ENCODE results near the gene RASSF4.

The RASSF4 gene

DNA sequence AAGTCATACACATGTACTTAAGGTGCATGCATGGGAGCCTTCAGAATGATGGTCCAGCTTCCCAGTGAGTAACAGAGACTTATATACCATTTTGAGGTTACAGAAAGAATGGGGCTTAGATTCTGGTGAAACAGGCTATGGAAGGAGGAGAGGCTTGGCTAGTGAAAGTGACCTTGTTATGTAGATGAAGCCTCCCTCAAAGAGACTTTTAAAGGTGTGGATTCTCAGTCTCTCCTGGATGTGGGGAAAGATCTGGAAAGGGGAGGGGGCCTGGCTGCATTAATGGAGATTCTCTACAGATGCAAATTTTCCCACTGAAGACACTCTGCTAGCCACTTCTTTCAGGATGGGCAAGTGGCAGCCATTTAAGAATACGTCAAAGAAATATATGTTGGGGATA is 5.5 kb downstream of the RASSF4 start:
- no peak for DNase-seq

DNA sequence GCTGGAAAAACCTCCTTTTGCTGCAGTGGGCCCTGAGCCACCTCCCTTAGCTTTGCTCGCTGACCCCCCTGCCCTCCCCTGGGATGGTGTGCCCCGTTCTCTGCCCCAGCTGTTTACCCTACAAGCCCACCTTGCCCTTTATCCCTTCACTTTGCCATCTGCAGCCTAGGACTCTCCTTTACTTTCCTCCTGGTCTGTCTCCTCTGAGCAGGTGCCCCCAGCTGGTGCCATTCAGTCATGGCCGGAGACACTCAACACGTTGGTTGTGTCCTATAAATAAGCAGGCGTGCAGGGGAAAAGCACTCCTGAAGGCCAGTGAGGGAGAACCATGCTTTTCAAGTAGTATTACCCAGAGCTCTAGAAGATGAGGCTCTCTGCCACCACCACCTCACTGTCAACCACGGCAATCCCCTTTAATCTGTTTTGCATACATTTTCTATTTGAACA is 6.1 kb downstream of the RASSF4 start:
- DNase-seq, result no peak

DNA sequence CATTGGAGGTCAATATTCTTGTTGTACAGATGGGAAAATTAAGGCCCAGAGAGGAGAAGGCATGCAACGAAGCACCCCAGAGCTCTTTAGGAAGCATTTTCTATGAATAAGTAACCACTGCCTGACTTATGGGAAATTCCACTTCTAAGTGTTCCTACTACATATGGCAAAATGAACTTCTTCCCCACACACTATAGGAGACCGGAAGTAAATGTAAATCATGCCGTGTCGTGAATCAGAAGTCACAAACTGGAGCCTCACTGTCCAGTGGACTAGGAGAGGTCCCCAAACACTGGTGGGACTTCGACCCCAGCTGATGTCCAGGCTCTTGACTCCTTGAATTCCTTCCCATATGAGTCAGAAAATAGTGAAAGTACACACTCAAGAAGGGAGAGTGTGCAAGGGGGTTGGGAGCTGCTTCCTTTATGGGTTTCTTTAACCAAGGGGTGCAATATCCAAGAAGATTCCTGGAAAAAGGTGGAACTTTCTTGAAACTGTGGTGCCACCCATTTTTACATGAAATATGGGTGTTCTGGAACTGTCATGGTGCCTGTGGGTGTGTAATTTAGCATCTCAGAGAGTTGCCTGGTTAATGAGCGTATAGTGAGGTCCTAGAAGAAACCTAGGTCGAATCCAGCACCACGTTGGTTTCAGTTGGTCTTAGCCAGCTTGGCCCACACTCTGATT is 6.7 kb downstream of the RASSF4 start:
- no peak for DNase-seq

DNA sequence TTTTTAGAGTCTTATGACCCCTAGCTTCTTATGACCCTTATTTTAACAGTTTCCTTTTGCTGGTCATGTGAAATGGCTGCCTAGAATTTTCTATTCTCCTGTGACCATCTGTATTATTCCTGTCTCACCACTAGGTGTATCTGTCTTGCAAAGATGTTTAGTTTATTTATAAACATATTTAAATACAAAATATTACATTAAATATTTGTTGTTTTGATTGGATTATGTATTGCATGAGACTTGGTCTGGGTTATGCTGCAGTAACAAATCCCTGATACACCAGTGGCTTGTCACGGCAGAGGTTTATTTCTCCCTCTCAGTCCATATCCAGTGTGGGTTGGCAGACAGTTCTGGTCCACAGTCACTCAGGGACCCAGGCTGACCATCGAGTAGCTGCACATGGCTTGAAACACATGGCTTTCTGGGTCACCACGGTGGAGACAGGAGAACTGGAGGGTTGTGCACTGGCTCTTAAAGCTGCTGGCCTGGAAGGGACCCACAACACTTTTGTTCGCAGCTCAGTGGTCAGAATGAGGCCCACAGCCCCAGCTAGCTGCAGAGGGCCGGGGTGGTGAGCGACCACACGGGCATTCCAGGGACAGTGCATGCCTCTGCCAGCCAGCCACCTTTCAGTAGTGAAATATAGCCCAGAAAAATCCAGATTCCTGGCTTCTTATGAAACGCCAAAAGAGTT is 7.4 kb downstream of the RASSF4 start:
- no peak for DNase-seq

DNA sequence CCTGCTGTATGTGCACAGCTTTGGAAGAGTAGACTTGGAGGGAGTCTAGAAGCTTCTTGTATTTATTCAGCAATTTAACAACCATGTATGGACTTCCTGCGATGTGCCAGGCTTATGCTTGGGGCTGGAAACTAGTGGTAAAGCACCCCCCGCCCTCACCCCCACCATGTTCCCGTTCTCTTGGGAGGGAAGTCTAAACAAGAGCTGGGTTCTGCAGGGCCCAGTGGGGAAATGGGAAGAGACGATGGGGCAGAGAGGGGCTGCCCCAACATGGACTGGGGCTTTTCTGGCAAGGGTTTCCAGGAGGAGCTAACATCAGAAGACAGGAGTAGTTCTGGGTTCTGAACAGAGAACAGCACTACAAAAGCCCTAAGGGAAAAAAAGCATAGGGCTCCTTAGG is 8.0 kb downstream of the RASSF4 start:
- DNase-seq, result no peak

DNA sequence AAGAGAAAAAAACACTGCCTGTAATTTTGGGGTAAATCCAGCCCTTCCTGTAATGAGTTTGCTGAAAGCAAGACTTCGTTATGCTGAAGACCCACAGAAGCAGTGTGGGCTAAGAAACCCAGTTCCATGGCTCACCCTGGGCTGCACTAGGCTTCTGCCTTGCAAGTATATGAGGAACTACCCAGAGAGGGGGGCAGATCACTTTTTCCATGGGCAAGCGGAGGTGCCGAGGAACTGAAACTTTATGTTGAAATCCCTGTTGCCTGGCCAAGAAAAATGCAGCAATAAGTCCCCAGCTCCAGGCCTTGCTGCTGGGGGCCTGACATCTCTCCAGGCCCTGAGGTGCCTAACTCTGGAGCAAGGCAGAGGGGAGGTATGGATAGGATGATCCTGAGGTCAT is 8.5 kb downstream of the RASSF4 start:
- DNase-seq, result no peak

DNA sequence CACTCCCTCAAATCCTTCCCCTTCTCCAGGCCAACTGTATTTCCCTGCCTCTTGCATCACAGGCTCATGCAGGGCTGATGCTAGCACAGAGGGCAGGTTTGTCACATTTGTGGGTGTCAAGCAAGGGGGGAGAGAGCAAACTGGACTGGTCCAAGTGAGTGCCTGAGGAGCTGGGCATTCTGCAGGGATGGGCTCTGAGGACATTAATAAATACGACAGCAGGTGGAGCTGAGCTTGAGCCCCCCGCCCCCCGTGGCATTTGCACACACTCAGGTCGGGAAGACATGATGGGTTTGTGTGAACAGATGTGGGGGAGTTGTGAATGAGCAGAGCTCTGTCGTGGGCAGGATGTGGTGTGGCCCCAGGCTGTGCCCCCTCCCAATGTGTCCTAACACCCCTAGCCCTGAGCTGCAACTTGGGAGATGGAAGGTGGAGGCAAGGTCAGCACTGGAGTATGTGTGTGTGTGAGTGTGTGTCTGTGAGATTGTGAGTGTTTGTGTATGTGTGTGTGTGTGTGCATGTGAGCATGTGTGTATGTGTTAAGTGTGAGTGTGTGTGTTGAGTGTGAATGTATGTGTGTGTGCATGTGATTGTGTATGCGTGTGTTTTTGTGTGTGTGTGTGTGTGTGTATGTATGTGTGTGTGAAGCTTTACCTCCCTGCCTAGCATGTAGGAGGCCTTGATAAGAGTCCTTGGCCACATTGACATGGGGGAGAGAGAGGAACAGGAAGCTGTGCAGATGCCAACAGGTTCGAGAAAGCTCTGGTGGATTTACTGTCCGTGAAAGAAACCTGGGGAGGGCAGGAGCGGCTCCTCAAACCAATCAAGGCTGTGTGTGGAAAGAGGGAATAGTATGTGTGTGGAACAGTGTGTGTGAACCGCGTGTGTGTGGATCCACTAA is 9.1 kb downstream of the RASSF4 start:
- no peak for DNase-seq

DNA sequence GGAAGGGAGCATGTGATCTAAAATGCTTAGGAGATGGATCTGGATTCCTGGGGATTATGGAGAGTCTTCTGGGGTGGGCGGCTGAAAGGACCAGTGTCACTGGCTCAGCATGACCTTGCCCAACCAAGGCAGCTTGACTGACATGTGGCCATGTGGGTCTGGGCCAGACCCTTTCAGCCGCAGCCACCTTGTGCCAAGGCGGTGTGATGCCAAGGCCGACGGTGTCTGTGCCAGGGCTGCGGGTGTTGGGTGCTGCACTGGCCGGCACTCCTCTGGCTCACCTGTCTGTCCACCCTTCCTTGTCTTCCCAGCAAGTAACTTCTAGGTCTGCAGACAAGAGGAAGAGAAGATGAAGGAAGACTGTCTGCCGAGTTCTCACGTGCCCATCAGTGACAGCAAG is 10.3 kb downstream of the RASSF4 start:
- DNase-seq, result no peak

DNA sequence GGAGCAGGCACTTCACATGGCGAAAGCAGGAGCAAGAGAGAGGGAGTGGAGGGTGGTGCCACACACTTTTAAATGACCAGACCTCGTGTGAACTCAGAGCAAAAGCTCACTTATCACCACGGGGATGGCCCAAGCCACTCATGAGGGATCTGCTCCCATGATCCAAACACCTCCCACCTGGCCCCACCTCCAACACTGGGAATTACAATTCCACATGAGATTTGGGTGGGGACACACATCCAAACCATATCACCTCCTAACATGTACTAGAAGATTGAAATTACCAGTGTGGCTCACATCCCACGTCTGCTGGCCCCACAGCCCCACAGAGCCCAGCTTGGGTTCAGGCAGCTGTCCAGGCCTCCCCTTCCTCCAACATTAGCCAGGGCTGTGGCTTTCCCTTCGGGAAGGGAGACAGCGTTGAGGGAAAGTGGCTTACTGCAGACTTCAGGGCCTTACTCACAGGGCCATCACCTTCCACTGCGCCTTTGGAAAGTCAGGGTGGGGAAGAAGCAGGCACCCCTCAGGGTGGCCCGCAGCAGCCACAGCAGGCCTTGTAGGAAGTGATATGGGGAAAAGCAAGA is 11.3 kb downstream of the RASSF4 start:
- no peak for DNase-seq

DNA sequence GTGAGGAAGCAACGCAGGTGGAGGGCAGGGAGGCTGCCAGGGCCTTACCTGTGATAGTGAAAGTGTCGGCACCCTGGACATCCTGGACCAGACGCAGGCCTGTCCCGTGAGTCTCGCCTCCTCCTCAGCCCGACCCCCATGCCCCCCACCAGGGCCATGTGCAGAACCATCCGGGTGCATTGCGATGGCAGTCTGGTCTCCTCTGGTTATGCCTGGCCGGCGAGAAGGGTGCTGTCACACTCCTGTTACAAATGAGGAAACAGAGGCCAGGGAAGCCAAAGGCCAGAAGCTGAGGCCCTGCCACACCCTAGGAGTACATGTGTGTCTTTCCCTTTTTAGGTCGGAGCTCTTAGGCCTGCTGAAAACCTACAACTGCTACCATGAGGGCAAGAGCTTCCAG is 11.8 kb downstream of the RASSF4 start:
- DNase-seq, result no peak

DNA sequence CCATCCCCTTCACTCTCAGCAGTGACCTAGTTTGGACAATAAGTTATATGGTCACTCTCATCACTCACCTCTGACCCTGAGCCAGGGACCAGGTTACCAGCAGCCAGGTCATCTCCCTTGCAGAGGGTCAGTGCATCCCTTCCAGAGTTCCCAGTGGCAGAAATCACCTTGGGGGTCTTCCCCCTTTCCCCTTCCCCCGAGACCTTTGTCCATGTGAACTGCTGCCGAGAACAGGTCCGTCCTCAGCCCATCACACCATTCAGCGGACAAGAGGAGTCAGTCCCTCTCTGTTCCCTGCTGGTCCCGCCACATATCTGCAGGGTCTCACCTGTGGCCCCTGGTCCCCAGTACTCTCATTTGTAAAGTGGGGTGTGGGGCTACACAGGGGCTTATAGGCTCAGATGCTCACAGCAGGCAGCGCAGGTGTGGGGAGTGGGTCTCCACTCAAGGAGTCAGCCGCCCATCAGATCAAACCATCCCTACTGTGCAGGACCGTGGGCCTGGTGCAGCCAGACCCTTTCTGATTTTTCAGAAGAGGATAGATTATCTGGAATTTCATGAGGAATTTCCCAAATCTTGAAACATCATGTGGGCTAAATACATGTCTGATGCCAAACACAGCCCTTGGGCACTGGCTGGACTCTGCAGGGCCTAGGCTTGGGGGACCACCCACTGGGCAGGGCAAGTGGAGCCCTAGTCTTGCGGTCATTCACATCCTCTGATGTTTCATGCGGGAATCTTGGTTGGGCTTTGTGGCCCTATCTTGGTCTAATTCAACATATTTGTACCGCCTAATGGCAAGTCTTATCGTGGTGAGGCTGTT is 12.5 kb downstream of the RASSF4 start:
- no peak for DNase-seq

DNA sequence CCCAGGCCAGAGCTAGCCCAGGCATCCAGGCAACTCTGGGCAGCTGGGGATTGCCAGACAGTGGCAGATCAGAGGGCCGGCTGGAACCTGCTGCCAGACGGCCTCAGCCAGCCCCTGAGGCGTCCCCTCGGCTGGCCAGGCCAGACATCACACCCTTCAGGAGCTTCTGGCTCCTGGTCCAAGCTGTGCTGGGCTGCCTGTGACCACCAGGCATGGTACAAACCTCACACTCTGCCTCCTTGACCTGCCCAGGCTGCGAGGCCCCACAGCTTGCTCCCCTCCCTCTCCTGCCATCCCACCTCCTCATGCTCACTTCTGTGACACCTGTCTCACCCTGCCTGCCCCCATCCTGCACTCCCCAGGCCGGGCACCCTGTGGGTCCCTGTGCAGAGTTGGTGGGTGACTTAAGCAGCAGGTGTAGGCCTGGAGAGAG is 13.3 kb downstream of the RASSF4 start:
- no peak for DNase-seq

DNA sequence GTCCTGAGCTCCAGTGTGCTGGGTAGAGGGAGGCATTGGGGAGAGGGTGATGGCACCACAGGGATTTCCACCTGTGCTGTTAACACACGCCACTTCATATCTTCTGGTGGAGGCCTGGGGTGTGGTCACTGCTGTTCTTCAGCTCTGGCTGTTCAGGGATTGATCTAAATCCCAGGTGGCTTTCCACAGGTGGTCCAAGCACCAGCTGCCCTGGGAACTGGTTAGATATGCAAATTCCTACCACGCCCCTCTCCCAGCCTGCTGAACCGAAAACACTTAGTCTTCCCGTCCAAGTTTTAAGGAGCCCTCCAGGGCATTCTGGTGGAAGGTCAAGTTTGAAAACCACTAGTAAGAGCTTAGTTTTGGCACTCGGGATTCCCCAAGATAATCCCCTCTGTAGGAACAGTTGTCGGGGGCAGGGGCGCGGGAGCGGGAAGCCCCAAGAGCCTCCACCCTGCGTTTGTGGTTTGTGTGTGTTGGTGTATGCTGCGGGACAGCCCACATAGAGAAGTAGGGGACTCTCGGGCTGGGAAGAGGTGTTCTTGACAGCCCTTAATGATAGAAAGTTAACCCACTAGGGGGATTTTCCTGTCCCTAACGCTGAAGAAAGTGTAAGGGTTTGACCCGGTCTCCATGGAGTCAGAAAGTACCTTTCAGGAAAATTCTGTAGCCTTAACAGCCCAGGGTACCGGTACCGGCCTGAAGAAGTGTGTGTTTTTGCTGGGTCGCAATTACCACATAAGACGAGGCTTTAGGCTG is 13.9 kb downstream of the RASSF4 start:
- DNase-seq, result no peak

DNA sequence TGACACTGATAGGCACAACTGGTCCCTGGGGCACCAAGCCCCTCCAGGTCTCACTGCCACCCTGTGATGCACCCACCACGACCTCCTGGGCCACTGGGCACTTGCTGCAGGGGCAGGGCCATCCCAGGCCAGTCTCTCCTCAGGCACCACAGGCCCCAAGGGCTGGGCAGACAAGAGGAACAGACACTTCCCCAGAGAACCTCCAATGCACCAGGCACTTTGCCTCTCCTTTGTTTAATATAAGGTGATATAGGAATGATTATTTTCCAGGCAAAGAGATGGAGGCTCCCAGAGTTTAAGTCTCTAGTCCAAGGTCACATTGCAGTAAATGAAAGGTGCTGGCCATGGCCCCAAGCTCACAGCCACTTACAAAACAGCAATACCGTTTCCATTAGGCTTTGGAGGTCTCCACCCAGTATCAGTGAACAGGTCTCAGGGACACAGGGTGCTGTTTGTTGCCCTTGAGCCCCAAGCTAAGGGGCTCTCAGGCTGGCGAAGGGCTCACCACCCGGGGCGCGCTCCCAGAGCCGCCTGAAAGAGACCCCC is 14.6 kb downstream of the RASSF4 start:
- DNase-seq, result no peak

DNA sequence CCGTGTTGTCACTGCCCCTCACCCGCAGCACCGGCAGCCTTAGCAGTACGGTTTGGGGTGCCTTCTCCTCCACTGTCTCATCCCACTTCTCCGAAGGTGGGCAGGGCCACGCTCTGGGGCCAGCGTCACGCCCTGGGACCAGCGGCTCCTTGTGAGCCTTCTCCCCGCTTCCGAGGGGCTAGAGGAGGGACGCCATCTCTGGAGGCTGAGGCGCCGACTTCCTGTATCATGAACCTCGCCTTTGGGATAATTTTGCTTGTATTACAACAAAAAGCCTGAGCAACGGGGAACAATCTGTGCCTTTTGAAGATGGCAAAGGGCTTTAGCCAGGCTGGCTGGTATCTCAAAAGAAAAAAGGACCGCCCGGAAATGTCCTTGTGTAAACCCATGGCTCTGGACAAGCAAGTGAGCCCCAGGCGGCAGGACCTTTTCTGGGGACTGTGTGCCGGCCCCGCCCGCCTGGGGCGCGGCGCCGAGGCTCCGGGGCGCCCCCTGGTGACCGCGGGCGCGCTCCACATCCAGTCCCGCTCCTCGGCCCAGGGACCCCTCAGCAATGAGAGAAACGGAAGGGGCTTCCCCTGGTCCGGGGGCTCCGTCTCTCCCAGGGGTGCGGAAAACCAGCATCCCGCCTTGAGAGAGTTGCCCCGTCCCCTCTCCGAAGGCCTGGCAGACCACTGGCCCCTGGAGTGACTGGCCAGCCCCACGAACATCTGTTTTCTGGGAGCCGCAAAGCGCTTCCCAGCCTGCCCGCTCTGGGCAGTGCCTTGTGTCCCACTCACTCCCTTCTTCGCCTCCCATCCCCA is 15.2 kb downstream of the RASSF4 start:
- DNase-seq, result peak; percentile 73 to 74

DNA sequence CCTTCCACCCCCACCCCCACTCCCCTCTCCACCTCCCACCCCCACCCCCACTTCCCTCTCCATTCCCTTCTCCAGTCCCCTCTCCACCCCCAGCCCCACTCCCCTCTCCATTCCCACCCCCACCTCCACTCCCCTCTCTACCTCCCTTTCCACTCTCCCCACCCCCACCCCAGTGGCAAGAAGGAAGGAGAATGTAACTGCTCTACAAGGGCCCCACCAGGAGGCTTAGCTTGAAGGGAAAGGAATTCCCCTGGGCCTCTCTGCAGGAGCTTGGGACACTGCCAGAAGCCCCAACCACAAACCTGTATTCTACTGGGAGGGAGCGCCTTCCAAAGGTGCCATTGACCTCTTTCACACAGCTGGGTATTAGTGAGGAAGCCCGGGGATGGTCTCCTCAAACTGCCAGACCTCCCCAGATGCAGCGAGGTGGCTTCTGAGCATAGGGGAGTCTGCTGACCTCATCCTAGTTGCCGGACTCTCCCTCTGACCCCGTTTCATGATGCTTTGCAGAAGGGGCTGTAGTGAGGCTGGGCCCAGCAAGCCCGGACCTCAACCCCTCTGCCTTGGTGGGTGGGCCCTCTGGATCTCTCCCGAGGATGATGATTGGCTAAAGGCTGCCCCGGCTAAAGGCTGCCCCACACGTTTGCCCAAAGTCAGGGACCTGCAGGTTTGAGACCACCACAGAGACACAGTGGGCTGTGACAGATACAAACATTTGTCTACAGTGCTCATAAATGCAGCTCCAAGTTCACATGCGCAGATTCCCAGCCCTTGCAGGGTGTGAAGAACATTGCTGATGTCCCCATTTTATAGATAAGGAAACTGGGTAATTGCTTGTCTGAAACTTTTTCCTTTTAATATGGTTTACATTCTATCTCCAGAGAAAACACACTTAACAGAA is 16.1 kb downstream of the RASSF4 start:
- no peak for DNase-seq

DNA sequence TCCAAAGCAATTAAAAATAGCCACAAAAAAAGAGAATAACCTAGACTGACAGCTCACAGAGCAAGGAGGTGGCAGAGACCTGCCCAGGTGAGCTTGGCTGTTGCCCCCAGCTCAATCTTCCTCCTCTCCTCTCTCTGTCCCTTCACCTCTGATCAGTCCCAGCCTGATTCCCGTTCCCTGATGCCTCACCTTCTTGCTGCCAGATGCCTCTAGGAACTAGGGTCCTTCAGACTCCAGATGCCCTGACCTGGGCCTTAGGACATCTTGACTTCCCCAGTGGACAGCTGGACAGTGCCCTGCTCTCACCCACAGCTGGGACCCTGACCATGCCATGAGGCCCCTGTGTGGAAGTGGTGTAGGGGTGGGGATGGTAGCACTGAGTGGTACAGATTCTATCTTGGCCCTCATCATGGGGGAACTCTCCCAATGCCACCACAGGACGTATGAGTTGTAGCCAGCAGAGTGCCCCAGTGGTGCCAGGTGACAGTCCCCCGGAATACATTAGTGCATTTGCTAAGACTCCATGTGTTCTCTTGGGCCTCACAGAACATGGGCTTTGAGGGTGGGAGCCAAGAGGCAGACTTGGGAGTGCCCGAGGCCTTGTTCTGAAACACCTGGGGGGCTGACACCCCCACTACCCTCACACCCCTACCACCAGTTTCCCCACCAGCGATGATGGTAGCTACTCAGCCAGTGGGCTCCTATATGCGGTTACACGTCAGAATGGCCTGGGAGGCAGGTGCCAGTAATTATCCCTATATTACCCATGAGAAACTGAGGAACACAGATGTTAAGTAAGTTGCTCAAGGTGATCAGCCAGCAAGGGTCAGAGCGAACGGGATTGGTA is 17.0 kb downstream of the RASSF4 start:
- no peak for DNase-seq
